Keratinocyte (primary cell): Measurements from ENCODE around the gene LHFPL3. TPM values are rescaled to one million over a fixed set of nuclear protein-coding genes. Genes with fewer than 3 reads are reported as not detected.
"Not testable (repeated sequence)": the region's sequence is repeated elsewhere in the genome, so short reads cannot be mapped to it uniquely, and the experiment has no call there.

Source experiments
- DNase-seq: peaks from one replicate; pipeline ENCODE4 v3.0.0-alpha.2; 2011; ENCODE audit warnings: low read depth, missing footprints, low spot score
- FAIRE-seq: peaks from 2 replicates; lab custom pipeline; 2011; peaks lifted over from hg19 to GRCh38; lab: Jason Lieb, UNC
- H2AFZ ChIP-seq: 2 replicates; pipeline ENCODE4 v1.6.0; 2012; ENCODE audit warnings: low read length, control low read depth, inconsistent platforms; ENCODE audit not compliant: control insufficient read depth
- H3K27ac ChIP-seq: 2 replicates; pipeline ENCODE4 v1.5.1; 2011; ENCODE audit warnings: low read length; ENCODE audit not compliant: control insufficient read depth, insufficient read depth
- H3K27me3 ChIP-seq: 3 replicates; pipeline ENCODE4 v1.6.0; 2011; ENCODE audit warnings: low read length; ENCODE audit not compliant: control insufficient read depth, insufficient read depth; ENCODE audit errors: extremely low read depth
- H3K36me3 ChIP-seq, 2 experiments: 2 replicates in 1 of 2; 3 replicates in 1 of 2; pipeline ENCODE4 v1.5.1; 2011; ENCODE audit warnings: low read length in 2 of 2, mild to moderate bottlenecking in 1 of 2; ENCODE audit not compliant: control insufficient read depth in 2 of 2, insufficient read depth in 2 of 2; ENCODE audit errors: extremely low read depth in 1 of 2
- H3K4me1 ChIP-seq: 3 replicates; pipeline ENCODE4 v1.5.1; 2011; ENCODE audit warnings: low read length; ENCODE audit not compliant: control insufficient read depth, insufficient read depth; ENCODE audit errors: extremely low read depth
- H3K4me2 ChIP-seq: 3 replicates; pipeline ENCODE4 v1.6.0; 2011; ENCODE audit warnings: low read depth, low read length; ENCODE audit not compliant: control insufficient read depth, insufficient read depth; ENCODE audit errors: extremely low read depth
- H3K4me3 ChIP-seq, 3 experiments: fragments of 200-600 bp in 1 of 3; sonication (generic) in 1 of 3; 2 replicates in 2 of 3; 3 replicates in 1 of 3; pipeline ENCODE4 v1.5.1; 2011 to 2016; ENCODE audit warnings: low read length in 3 of 3, mild to moderate bottlenecking in 3 of 3, control low read depth in 2 of 3, inconsistent platforms in 1 of 3, low read depth in 1 of 3, mixed read lengths in 1 of 3, mixed run types in 1 of 3, moderate library complexity in 1 of 3; ENCODE audit not compliant: control insufficient read depth in 2 of 3, insufficient read depth in 2 of 3; ENCODE audit errors: extremely low read depth in 1 of 3
- H3K79me2 ChIP-seq: 2 replicates; pipeline ENCODE4 v1.6.0; 2012; ENCODE audit warnings: low read length; ENCODE audit not compliant: control insufficient read depth, insufficient read depth
- H3K9ac ChIP-seq: 3 replicates; pipeline ENCODE4 v1.6.0; 2011; ENCODE audit warnings: low read length; ENCODE audit not compliant: control insufficient read depth, insufficient read depth; ENCODE audit errors: extremely low read depth
- H3K9me1 ChIP-seq: 3 replicates; pipeline ENCODE4 v1.6.0; 2011; ENCODE audit warnings: low read length; ENCODE audit not compliant: control insufficient read depth, insufficient read depth; ENCODE audit errors: extremely low read depth
- H3K9me3 ChIP-seq: 2 replicates; pipeline ENCODE4 v1.5.1; 2012; ENCODE audit warnings: low read depth, low read length; ENCODE audit not compliant: control insufficient read depth
- H4K20me1 ChIP-seq: 3 replicates; pipeline ENCODE4 v1.6.0; 2011; ENCODE audit warnings: low read length; ENCODE audit not compliant: control insufficient read depth, insufficient read depth; ENCODE audit errors: extremely low read depth
- EZH2 ChIP-seq: IDR thresholded peaks from one replicate; pipeline ENCODE4 v1.6.1; 2012; ENCODE audit warnings: inconsistent platforms, mild to moderate bottlenecking, low read length, moderate library complexity
- dilution Hi-C: fragments of 300-500 bp; cut with MboI; formaldehyde crosslinking; loops from one replicate; pipeline ENCODE4 v1.7.0; 2020; ENCODE audit warnings: low sequenced_read_pairs; ENCODE audit not compliant: extremely low pct_ligation_motif_present
- polyA plus RNA-seq, 5 experiments: library from polyadenylated mRNA; depleted of rRNA in 3 of 5; stranded (reverse) in 3 of 5; stranded (forward) in 1 of 5; unstranded in 1 of 5; fragments of >200 nt; gene quantifications; 1 replicate in 1 of 5; 2 replicates in 3 of 5; 3 replicates in 1 of 5; pipeline versions ENCODE4 v1.2.1 to v1.2.3, GENCODE V29; 2011 to 2012; ENCODE audit warnings: missing spikeins in 2 of 5, low read depth in 1 of 5, low replicate concordance in 1 of 5
- TF ChIP-seq, protein P1 (sequence below), 3 experiments: IDR thresholded peaks in 1 of 3; conservative IDR thresholded peaks in 1 of 3; optimal IDR thresholded peaks in 1 of 3; 2 replicates in 2 of 3; 3 replicates in 1 of 3; pipeline versions ENCODE3 to v1.5.1; 2011; ENCODE audit warnings: low read length in 3 of 3, mild to moderate bottlenecking in 3 of 3, moderate library complexity in 2 of 3, control low read depth in 1 of 3, inconsistent platforms in 1 of 3; ENCODE audit not compliant: insufficient read depth in 2 of 3; ENCODE audit errors: extremely low read depth in 1 of 3

LHFPL3 gene
- polyA plus RNA-seq, 1 donor (not counting 4 experiments of a cell fraction or from before 2014, with no cell fraction given) = not detected

DNA sequence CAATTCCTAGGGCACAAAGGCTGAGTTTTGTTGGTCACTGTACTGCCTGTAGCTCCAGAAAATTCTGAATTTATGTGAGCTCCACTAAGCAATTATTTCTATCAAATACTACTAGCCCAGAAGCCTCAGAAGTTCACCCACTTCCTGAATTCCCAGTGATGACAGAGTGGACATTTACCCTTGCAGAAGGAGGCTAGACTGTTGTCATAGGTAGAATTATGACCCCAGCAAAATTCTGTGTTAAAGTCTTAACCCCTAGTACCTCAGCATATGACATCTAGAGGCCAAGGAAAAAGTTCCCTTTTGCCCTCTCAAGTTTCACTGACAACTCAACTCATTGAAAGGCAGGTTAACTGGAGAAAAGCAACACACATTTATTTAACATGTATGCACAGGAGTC, 606.9 kb downstream of the LHFPL3 start:
- Histone ChIP-seq H2AFZ (no peak overlapping the region), H3K79me2 (no peaks in the 10 kb centered on the region), H3K36me3 (no peaks in the 10 kb centered on the region), H3K4me2 (no peak overlapping the region), H3K27ac (no peak overlapping the region), H3K9me3 (no peaks in the 10 kb centered on the region), H3K9me1 (no peaks in the 10 kb centered on the region), H3K9ac (no peak overlapping the region), H3K4me3 (no peak overlapping the region), H4K20me1 (no peaks in the 10 kb centered on the region), H3K4me1 (peaks cover 3% of the 10 kb centered on the region), H3K27me3 (no peaks in the 10 kb centered on the region)
- TF ChIP-seq, protein P1, sequence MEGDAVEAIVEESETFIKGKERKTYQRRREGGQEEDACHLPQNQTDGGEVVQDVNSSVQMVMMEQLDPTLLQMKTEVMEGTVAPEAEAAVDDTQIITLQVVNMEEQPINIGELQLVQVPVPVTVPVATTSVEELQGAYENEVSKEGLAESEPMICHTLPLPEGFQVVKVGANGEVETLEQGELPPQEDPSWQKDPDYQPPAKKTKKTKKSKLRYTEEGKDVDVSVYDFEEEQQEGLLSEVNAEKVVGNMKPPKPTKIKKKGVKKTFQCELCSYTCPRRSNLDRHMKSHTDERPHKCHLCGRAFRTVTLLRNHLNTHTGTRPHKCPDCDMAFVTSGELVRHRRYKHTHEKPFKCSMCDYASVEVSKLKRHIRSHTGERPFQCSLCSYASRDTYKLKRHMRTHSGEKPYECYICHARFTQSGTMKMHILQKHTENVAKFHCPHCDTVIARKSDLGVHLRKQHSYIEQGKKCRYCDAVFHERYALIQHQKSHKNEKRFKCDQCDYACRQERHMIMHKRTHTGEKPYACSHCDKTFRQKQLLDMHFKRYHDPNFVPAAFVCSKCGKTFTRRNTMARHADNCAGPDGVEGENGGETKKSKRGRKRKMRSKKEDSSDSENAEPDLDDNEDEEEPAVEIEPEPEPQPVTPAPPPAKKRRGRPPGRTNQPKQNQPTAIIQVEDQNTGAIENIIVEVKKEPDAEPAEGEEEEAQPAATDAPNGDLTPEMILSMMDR (optimal IDR thresholded peaks at IDR 0.05 in 1 of 3, IDR thresholded peaks at IDR 0.05 in 1 of 3, conservative IDR thresholded peaks at IDR 0.05 in 1 of 3; ENCODE audit: extremely low read depth in 1 of 3, insufficient read depth in 2 of 3, low read length in 3 of 3) = no peak
- no peak for TF ChIP-seq EZH2
- FAIRE-seq (no peak), DNase-seq (no peak)
- dilution Hi-C loops = no loop called here

DNA sequence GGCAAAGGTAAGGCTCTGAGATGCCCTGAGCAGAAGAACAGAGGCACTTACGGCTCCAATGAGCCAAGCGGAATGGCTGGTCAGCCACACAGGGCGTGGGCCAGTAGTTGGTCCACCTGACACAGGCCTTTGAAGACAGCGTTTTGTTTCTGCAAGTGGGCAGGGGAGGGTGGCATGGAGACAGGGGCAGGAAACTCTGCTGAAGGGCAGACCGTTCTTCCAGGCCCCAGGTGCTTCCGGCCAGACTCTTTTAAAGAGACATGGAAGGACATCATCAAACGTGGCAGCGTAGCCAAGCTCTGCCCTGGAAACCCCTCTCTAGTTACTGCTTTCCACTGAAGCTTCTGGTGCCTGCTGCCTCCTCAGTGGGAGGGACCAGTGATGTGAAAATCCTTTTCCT, 608.1 kb downstream of the LHFPL3 start:
- H3K9me3 ChIP-seq = no peaks in the 10 kb centered on the region
- no peak overlapping the region for H3K27ac ChIP-seq
- dilution Hi-C loops = no loop called here
- no peaks in the 10 kb centered on the region for H3K9me1 ChIP-seq
- H4K20me1 ChIP-seq = no peaks in the 10 kb centered on the region
- no peak for FAIRE-seq
- H3K36me3 ChIP-seq = no peaks in the 10 kb centered on the region
- DNase-seq = no peak
- TF ChIP-seq, protein P1 (optimal IDR thresholded peaks at IDR 0.05 in 1 of 3, IDR thresholded peaks at IDR 0.05 in 1 of 3, conservative IDR thresholded peaks at IDR 0.05 in 1 of 3; ENCODE audit: extremely low read depth in 1 of 3, insufficient read depth in 2 of 3, low read length in 3 of 3) = no peak
- TF ChIP-seq EZH2 = no peak
- H3K79me2 ChIP-seq = no peaks in the 10 kb centered on the region
- no peaks in the 10 kb centered on the region for H3K4me1 ChIP-seq
- no peak overlapping the region for H3K4me3 ChIP-seq
- no peak overlapping the region for H2AFZ ChIP-seq
- H3K9ac ChIP-seq = no peak overlapping the region
- H3K4me2 ChIP-seq = no peak overlapping the region
- H3K27me3 ChIP-seq = no peaks in the 10 kb centered on the region

DNA sequence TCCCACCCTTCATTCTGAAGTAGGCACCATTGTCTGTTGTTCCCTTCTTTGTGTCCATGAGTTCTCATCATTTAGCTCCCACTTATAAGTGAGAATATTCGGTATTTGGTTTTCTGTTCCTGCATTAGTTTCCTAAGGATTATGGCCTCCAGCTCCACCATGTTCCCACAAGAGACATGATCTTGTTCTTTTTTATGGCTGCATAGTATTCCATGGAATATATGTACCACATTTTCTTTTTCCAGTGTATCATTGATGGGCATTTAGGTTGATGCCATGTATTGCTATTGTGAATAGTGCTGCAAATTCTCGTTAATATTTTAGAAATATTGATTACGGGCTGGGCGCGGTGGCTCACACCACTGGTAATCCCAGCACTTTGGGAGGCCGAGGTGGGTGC, 609.1 kb downstream of the LHFPL3 start:
- H2AFZ ChIP-seq, FAIRE-seq, H3K36me3 ChIP-seq, H3K27me3 ChIP-seq, H3K4me1 ChIP-seq, DNase-seq, H3K4me2 ChIP-seq, H3K4me3 ChIP-seq, H3K9me3 ChIP-seq, H3K9me1 ChIP-seq, H3K9ac ChIP-seq, H4K20me1 ChIP-seq, H3K27ac ChIP-seq, H3K79me2 ChIP-seq, dilution Hi-C loops: not testable (repeated sequence)
